ENCODE measurements around the gene SERPINA1.
A peak's percentile ranks its signal among the peaks of the same experiment; 100 is the strongest.

The SERPINA1 gene

DNA sequence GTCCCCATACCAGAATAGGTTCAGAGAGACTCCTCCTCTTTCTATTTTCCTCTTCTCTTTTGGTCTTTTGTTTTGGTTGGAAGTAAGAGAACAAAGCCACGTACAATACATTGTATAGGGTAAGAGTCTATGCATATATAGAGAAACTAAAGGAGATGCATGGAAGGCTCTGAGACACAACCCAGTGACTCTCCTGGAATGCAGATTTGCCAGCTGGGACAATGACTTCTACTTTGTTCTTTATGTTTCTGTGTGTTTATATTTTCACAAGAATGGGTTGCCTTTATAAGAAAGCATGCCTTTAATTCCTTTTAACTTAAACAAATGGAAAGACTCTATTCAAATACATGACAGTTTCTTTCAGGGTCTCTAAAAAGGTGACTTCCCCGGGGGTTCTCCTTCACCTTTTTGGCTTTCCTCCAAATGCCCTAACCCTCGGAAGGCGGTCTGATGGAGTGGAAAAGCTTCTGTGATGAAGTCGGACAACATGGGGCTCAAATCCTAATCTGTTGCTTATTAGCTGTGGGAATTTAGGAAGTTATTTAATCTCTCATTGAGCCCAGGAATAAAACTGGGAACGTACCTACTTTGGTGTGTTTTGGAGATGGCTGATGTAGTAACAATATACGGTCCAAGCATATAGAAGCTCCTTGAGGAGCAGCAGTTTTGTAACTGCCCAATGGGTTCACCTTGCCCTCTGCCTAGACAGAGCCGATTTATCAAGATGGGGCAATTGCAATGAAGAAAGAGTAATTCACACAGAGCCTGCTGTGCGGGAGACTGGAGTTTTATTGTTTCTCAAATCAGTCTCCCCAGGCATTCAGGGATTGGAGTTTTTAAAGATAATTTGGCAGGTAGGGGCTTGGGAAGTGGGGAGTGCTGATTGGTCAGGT, 9.1 kb upstream of the SERPINA1 start:
- DNase-seq, result no peak

DNA sequence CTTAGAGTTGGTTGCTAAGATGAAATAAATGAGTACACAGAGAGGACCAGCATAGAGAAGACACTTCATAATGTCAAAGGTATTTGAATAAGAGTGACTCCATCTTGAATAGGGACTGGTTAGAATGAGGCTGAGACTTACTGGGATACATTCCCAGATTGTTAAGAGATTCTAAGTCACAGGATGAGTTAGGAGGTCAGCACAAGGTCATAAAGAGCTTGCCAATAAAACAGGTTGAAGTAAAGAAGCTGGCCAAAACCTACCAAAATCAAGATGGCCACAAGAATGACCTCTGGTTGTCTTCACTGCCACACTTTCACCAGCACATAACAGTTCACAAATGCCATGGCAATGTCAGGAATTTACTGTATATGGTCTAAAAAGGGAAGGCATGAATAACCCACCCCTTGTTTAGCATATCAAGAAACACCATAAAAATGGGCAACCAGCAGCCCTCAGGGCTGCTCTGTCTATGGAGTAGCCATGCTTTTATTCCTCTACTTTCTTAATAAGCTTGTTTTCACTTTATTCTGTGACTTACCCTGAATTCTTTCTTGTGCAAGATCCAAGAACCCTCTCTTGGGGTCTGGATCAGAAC, 8.3 kb upstream of the SERPINA1 start:
- DNase-seq, result no peak

DNA sequence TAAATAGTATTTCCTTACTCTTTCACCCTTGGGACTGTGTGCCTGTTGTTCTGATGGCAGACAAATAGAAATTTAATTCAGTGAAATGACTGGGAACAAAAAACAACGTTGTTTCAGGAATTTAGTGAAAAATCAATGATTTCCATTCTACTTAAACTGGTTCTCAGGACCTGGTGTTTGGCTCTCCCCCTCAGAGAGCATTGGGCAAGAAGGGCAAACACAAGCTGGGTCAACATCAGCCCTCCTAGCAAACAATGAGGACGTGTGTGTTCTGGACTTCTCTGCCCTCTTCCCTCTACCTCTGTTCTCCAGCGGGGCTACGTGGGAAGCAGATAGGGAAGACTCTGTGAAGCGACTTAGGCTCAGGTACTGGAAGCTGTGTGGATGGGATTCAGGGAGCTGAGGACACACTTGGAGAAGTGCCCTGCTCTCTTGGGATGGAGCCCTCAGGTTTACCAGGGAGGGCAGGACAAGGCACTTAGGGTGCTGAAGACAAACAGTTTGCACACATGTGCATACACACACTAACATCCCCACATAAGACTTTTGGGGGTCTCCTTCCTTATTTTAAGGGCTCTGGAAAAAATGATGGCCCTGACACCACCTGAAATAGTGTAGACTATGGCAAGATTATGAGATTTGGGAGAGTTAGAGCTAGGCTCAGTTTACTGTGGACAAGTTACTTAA, 7.6 kb upstream of the SERPINA1 start:
- DNase-seq, result no peak

DNA sequence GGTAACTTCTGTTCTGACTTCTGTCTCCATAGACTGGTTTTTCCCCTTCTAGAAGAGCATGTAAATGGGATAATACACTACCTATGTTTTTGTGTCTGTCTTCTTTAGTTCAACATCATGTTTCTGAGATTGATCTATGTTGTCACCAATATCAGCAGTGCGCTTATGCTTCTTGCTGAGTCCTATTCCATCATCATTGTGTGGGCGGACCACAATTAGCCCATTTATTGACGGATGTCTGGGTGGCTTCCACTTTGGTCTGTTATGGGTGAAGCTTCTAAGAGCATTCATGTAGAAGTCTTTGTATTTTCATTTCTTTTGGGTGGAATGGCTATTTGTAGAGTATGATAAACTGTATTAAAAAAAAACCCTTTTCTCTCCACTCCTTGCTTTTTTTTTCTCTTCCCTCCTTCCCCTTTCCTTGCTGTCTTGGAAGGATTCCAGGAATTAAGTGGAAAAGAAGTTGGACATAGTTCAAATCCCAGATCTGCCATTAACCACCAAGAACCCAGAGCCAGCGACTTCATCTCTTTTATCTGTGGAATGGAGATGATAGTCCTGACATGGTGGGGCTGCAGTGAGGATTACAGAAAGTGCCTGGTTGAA, 7.0 kb upstream of the SERPINA1 start:
- no peak for DNase-seq

DNA sequence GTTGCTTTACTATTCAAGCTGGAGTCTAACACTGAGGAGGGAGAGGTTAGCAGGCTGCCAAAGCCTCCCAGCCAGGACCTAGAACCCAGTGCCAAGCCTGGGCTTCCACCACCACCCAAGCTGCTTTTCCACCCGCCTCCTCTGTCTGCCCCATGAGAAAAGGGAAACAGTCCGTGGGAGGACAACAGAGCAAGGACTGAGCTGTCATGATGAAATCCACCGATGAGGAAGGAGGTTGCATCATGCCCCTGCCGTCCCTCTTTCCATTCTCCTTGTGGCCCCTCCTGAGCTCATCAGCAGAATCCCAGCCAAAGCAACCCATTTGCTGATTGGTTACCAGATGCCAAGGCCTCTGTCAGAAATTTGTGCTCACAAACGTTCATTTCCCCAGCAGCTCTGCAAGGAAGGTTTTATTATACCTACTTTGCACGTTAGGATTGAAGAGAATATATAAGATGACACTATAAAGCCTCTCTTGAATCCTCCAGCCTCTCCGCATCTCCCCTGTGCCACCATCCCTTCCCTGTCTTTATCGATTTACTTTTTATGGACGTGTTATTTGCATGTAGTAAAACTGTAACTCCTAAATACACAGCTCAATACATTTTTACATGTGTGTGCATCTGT, 6.3 kb upstream of the SERPINA1 start:
- DNase-seq, result peak; percentile 65

GRCh38 chr14:94394025-94394493, 5.7 kb upstream of the SERPINA1 start:
- no peak for DNase-seq

DNA sequence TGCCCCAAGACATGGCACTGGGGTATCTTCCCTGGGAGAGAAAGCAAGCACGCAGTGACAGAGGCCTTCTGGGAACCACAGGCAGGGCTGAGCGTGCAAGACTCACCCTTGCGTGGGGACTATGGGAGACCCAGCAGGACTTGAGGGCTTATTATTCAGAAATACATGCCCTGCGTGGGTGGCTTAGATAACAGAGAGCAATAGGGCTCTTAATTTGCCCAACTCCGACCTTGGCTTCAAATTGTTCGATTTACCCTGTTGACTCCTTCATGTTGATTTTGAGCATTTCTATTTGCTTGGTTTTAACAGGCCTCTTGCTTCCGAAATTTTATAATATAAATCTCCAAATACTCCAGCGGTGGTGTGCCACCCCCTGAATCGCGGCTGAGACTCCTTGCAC, 5.1 kb upstream of the SERPINA1 start:
- DNase-seq, result no peak

DNA sequence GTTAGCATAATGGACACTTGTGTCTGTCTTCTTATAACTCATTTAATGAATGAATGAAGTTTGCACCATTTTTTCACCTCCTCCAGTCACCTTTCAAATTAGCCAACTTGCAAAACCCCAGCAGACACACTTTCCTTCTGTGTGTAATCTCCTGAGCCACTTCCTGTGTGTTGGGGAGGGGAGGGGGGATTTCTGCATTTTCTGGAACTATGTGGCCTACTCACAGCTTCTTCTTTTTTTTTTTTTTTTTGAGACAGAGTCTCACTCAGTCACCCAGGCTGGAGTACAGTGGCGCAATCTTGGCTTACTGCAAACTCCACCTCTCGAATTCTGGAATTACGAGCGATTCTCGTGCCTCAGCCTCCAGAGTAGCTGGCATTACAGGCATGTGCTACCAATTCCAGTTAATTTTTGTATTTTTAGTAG, 4.1 kb upstream of the SERPINA1 start:
- peak; percentile 71 for DNase-seq

- peak; percentile 29 for DNase-seq
Measured at GRCh38 chr14:94391281-94391975, 3.0 kb upstream of the SERPINA1 start.

DNA sequence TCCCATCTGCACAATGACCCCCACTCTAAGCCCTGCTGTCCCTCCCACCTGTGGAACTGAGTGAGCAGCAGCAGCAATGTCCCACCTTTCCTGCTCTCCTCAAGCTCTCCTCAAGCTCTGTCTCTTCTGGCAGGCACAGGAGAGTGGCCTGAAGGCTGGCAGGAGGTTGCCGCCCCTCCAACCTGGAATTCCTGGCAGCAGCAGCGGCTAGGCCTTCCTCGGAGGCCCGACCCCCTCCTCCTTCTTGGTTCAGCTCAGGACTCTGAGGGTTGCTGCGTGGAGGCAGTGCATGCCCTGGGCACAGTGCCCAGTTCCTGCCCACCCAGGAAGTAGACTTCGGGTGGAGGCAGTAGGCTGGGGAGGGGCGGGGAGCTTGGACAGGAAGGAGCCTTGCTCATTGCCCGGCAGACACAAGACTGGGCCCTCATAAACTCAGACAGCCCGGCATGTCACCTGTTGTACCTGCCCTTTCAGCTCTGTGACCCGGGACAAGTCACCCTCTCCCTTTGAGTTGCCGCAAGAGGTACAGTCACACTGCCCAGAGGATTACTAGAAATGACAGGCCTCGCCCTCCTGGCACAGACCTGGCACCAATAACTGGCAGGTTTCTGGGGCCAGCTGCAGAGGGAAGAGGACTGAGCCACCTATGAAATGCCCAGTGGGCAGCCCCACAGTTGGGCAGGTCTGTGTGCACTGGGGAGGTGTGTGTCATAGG, 2.1 kb upstream of the SERPINA1 start:
- peak; percentile 57 for DNase-seq

DNA sequence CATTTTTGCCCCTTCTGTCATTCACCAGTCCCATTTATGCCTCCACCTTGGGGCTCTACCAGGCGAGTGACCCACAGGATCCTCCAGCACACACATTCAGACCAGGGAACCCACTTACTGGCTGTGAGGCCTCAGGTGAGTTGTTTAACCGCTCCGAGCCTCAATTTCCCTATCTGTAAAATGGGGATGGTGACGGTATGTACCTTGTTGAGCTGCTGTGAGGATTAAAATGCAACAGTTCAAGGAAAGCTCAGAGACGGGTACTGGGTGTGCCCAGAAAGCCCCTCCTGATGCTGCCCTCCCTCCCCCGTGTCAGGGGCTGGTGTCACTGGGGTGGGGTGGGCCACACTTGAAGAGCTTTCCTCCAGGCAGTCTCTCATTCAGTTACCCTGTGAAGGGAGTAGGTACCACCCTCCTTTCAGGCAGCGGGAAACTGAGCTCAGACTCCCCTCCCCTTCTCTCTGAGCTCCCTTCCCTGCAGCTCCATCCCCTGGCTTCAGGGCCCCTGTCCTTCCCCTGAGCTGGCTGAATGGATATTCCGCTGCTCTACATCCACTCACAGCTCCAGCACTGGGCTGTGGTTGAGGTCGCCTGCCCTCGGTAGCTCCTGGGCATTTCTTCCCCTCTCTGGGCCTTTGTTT, 1.4 kb upstream of the SERPINA1 start:
- DNase-seq, result no peak

GRCh38 chr14:94389104-94389469, 685 bp upstream of the SERPINA1 start:
- DNase-seq, result no peak

DNA sequence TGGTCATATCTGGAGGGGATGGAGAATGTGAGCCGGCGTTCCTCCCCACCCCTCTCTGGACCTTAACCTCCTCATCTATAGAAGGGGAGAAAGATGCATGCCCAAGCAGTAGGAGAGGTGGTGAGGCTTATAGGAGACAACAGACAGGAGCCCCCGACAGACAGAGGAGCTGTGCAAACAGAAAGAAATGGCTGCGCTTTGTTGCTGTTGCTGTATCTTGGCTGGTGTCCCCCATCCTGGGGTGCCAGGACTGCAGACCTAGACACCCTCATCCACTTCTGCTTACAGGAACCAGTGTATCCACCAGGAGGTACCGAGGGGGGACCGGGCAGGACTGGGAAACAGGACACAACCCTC, 397 bp downstream of the SERPINA1 start:
- DNase-seq, result no peak

GRCh38 chr14:94387051-94388026, 1.1 kb downstream of the SERPINA1 start:
- no peak for DNase-seq

DNA sequence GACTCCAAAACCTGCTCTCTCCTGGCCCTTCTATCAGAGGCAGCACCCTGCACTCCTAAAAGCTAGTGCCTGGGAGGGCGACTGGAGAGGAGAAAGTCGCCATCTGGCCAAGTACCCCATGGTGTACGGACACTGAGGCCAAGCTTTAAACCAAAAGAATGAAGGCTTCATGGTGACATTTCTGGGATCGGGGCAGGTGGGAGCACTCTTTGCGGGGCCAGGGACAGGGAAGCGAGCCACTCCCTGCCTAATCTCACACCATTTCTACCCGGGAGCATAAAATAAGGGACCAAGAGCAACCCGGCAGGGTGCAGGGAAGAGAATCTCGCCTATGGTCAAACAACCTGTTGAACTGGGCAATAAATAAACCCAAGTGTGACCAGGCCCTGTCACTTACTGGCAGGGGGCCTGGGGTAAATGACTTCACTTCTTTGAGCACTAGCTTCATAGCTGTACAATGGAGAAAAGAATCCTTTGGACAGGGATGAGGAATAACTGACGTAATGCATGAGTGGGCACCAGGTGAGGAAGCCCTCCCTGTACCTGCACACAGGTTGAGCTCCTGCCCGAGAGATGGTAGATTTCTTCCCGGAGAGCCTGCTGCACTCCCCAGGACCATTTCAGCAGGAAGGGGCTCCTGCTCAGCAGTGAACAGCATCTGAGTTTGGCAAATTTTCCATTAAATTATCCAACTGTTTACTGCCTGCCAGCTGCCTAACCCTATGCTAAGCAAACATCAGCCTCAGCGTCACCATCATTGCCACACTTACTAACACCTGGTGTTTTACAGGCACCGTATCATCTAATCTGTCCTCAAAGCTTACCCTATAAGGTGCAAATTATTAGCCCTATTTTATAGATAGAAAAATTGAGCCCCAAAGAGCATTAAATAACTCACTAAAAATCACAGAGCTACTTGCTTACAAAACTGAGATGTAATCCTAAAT, 2.0 kb downstream of the SERPINA1 start:
- DNase-seq, result no peak

DNA sequence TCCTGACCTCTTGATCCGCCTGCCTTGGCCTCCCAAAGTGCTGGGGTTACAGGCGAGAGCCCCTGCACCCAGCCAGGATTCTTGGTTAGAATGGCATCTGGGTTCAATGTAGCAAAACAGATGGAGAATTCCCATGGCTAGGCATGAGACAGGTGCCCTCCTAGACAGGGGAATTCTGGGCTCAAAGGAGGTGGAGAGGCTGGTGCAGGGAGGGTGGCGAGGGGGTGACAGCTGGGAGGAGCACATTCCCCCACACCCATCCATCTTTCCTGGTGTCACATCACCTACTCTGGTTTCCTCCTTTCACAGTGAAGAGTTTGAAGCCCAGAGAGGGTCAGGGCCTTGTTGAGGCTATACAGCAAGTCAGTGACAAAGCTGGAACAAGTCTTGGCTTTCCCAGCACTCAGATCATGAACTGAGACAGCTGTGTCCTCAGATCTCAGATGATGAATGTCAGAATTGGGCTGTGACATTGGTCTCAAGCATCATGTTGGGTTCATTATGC, 2.8 kb downstream of the SERPINA1 start:
- DNase-seq, result no peak

GRCh38 chr14:94384342-94384741, 4.1 kb downstream of the SERPINA1 start:
- no peak for DNase-seq

- no peak for DNase-seq
Measured at GRCh38 chr14:94383777-94384176, 4.6 kb downstream of the SERPINA1 start.

Measured in CD4-positive, alpha-beta T cell treated with Interferon gamma for 1 hour (primary cell).